Keratinocyte (primary cell): ENCODE measurements around the gene DIS3. TPM values are rescaled to one million over a fixed set of nuclear protein-coding genes. Genes with fewer than 3 reads are reported as not detected.

Source experiments
- DNase-seq: peaks from one replicate; pipeline ENCODE4 v3.0.0-alpha.2; 2011; ENCODE audit warnings: low read depth, missing footprints, low spot score
- FAIRE-seq: peaks from 2 replicates; lab custom pipeline; 2011; peaks lifted over from hg19 to GRCh38; lab: Jason Lieb, UNC
- H2AFZ ChIP-seq: 2 replicates; pipeline ENCODE4 v1.6.0; 2012; ENCODE audit warnings: low read length, control low read depth, inconsistent platforms; ENCODE audit not compliant: control insufficient read depth
- H3K27ac ChIP-seq: 2 replicates; pipeline ENCODE4 v1.5.1; 2011; ENCODE audit warnings: low read length; ENCODE audit not compliant: control insufficient read depth, insufficient read depth
- H3K27me3 ChIP-seq: 3 replicates; pipeline ENCODE4 v1.6.0; 2011; ENCODE audit warnings: low read length; ENCODE audit not compliant: control insufficient read depth, insufficient read depth; ENCODE audit errors: extremely low read depth
- H3K36me3 ChIP-seq, 2 experiments: 2 replicates in 1 of 2; 3 replicates in 1 of 2; pipeline ENCODE4 v1.5.1; 2011; ENCODE audit warnings: low read length in 2 of 2, mild to moderate bottlenecking in 1 of 2; ENCODE audit not compliant: control insufficient read depth in 2 of 2, insufficient read depth in 2 of 2; ENCODE audit errors: extremely low read depth in 1 of 2
- H3K4me1 ChIP-seq: 3 replicates; pipeline ENCODE4 v1.5.1; 2011; ENCODE audit warnings: low read length; ENCODE audit not compliant: control insufficient read depth, insufficient read depth; ENCODE audit errors: extremely low read depth
- H3K4me2 ChIP-seq: 3 replicates; pipeline ENCODE4 v1.6.0; 2011; ENCODE audit warnings: low read depth, low read length; ENCODE audit not compliant: control insufficient read depth, insufficient read depth; ENCODE audit errors: extremely low read depth
- H3K4me3 ChIP-seq, 3 experiments: fragments of 200-600 bp in 1 of 3; sonication (generic) in 1 of 3; 2 replicates in 2 of 3; 3 replicates in 1 of 3; pipeline ENCODE4 v1.5.1; 2011 to 2016; ENCODE audit warnings: low read length in 3 of 3, mild to moderate bottlenecking in 3 of 3, control low read depth in 2 of 3, inconsistent platforms in 1 of 3, low read depth in 1 of 3, mixed read lengths in 1 of 3, mixed run types in 1 of 3, moderate library complexity in 1 of 3; ENCODE audit not compliant: control insufficient read depth in 2 of 3, insufficient read depth in 2 of 3; ENCODE audit errors: extremely low read depth in 1 of 3
- H3K79me2 ChIP-seq: 2 replicates; pipeline ENCODE4 v1.6.0; 2012; ENCODE audit warnings: low read length; ENCODE audit not compliant: control insufficient read depth, insufficient read depth
- H3K9ac ChIP-seq: 3 replicates; pipeline ENCODE4 v1.6.0; 2011; ENCODE audit warnings: low read length; ENCODE audit not compliant: control insufficient read depth, insufficient read depth; ENCODE audit errors: extremely low read depth
- H3K9me1 ChIP-seq: 3 replicates; pipeline ENCODE4 v1.6.0; 2011; ENCODE audit warnings: low read length; ENCODE audit not compliant: control insufficient read depth, insufficient read depth; ENCODE audit errors: extremely low read depth
- H3K9me3 ChIP-seq: 2 replicates; pipeline ENCODE4 v1.5.1; 2012; ENCODE audit warnings: low read depth, low read length; ENCODE audit not compliant: control insufficient read depth
- H4K20me1 ChIP-seq: 3 replicates; pipeline ENCODE4 v1.6.0; 2011; ENCODE audit warnings: low read length; ENCODE audit not compliant: control insufficient read depth, insufficient read depth; ENCODE audit errors: extremely low read depth
- EZH2 ChIP-seq: IDR thresholded peaks from one replicate; pipeline ENCODE4 v1.6.1; 2012; ENCODE audit warnings: inconsistent platforms, mild to moderate bottlenecking, low read length, moderate library complexity
- dilution Hi-C: fragments of 300-500 bp; cut with MboI; formaldehyde crosslinking; loops from one replicate; pipeline ENCODE4 v1.7.0; 2020; ENCODE audit warnings: low sequenced_read_pairs; ENCODE audit not compliant: extremely low pct_ligation_motif_present
- polyA plus RNA-seq, 5 experiments: library from polyadenylated mRNA; depleted of rRNA in 3 of 5; stranded (reverse) in 3 of 5; stranded (forward) in 1 of 5; unstranded in 1 of 5; fragments of >200 nt; gene quantifications; 1 replicate in 1 of 5; 2 replicates in 3 of 5; 3 replicates in 1 of 5; pipeline versions ENCODE4 v1.2.1 to v1.2.3, GENCODE V29; 2011 to 2012; ENCODE audit warnings: missing spikeins in 2 of 5, low read depth in 1 of 5, low replicate concordance in 1 of 5
- TF ChIP-seq, protein P1 (sequence below), 3 experiments: IDR thresholded peaks in 1 of 3; conservative IDR thresholded peaks in 1 of 3; optimal IDR thresholded peaks in 1 of 3; 2 replicates in 2 of 3; 3 replicates in 1 of 3; pipeline versions ENCODE3 to v1.5.1; 2011; ENCODE audit warnings: low read length in 3 of 3, mild to moderate bottlenecking in 3 of 3, moderate library complexity in 2 of 3, control low read depth in 1 of 3, inconsistent platforms in 1 of 3; ENCODE audit not compliant: insufficient read depth in 2 of 3; ENCODE audit errors: extremely low read depth in 1 of 3

Gene DIS3
- polyA plus RNA-seq, 1 donor (not counting 4 experiments of a cell fraction or from before 2014, with no cell fraction given): 44.7 TPM

GRCh38 chr13:72754111-72754510, 27.6 kb downstream of the DIS3 start:
- Histone ChIP-seq H3K9me1 (no peaks in the 10 kb centered on the region), H3K9ac (no peak overlapping the region), H3K4me1 (peaks cover 6% of the 10 kb centered on the region), H4K20me1 (no peaks in the 10 kb centered on the region), H3K27me3 (no peaks in the 10 kb centered on the region), H3K9me3 (no peaks in the 10 kb centered on the region), H3K27ac (peak overlapping the region; percentile 14), H3K36me3 (peaks cover 14 to 28% of the 10 kb centered on the region in 2 experiments), H3K4me3 (no peak overlapping the region), H3K4me2 (no peak overlapping the region), H2AFZ (no peak overlapping the region), H3K79me2 (peaks cover 11% of the 10 kb centered on the region)
- dilution Hi-C loops: no loop called here
- TF ChIP-seq EZH2: no peak
- TF ChIP-seq, protein P1, sequence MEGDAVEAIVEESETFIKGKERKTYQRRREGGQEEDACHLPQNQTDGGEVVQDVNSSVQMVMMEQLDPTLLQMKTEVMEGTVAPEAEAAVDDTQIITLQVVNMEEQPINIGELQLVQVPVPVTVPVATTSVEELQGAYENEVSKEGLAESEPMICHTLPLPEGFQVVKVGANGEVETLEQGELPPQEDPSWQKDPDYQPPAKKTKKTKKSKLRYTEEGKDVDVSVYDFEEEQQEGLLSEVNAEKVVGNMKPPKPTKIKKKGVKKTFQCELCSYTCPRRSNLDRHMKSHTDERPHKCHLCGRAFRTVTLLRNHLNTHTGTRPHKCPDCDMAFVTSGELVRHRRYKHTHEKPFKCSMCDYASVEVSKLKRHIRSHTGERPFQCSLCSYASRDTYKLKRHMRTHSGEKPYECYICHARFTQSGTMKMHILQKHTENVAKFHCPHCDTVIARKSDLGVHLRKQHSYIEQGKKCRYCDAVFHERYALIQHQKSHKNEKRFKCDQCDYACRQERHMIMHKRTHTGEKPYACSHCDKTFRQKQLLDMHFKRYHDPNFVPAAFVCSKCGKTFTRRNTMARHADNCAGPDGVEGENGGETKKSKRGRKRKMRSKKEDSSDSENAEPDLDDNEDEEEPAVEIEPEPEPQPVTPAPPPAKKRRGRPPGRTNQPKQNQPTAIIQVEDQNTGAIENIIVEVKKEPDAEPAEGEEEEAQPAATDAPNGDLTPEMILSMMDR (optimal IDR thresholded peaks at IDR 0.05 in 1 of 3, IDR thresholded peaks at IDR 0.05 in 1 of 3, conservative IDR thresholded peaks at IDR 0.05 in 1 of 3; ENCODE audit: extremely low read depth in 1 of 3, insufficient read depth in 2 of 3, low read length in 3 of 3): no peak
- no peak for FAIRE-seq
- no peak for DNase-seq

DNA sequence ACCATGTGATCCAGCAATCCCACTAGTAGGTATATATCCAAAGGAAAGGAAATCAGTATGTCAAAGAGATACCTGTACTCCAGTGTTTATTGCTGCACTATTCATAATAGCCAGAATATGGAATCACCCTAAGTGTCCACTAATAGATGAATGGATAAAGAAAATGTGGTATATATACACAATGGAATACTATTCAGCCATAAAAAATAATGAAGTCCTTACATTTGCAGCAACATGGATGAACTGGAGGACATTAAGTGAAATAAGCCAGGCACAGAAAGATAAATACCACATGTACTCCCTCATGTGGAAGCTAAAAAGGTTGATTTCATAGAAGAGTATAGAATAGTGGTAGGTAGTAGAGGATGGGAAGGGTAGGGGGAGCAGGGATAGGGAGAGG, 30.5 kb downstream of the DIS3 start:
- no peak overlapping the region for H3K4me2 ChIP-seq
- H3K27me3 ChIP-seq: no peaks in the 10 kb centered on the region
- H3K4me3 ChIP-seq: no peak overlapping the region
- no peak overlapping the region for H3K27ac ChIP-seq
- no peak for TF ChIP-seq EZH2
- TF ChIP-seq, protein P1 (optimal IDR thresholded peaks at IDR 0.05 in 1 of 3, IDR thresholded peaks at IDR 0.05 in 1 of 3, conservative IDR thresholded peaks at IDR 0.05 in 1 of 3; ENCODE audit: extremely low read depth in 1 of 3, insufficient read depth in 2 of 3, low read length in 3 of 3): no peak
- FAIRE-seq (no peak), DNase-seq (no peak)
- H3K9ac ChIP-seq: no peak overlapping the region
- dilution Hi-C loops: no loop called here
- H3K9me1 ChIP-seq: no peaks in the 10 kb centered on the region
- H3K4me1 ChIP-seq: peaks cover 6% of the 10 kb centered on the region
- no peaks in the 10 kb centered on the region for H4K20me1 ChIP-seq
- peaks cover 6 to 43% of the 10 kb centered on the region in 2 experiments for H3K36me3 ChIP-seq
- H3K9me3 ChIP-seq: no peaks in the 10 kb centered on the region
- peaks cover 13% of the 10 kb centered on the region for H3K79me2 ChIP-seq
- no peak overlapping the region for H2AFZ ChIP-seq
